Measurements from ENCODE around the gene FBXO4. TPM values are rescaled to one million over a fixed set of nuclear protein-coding genes. Genes with fewer than 3 reads are reported as not detected.

FBXO4 gene
- total and polyA plus RNA-seq, 2 of the 8 experiments (the other 6 are each of a cell fraction or from before 2014, with no cell fraction given): 0.60 to 0.88 TPM

DNA sequence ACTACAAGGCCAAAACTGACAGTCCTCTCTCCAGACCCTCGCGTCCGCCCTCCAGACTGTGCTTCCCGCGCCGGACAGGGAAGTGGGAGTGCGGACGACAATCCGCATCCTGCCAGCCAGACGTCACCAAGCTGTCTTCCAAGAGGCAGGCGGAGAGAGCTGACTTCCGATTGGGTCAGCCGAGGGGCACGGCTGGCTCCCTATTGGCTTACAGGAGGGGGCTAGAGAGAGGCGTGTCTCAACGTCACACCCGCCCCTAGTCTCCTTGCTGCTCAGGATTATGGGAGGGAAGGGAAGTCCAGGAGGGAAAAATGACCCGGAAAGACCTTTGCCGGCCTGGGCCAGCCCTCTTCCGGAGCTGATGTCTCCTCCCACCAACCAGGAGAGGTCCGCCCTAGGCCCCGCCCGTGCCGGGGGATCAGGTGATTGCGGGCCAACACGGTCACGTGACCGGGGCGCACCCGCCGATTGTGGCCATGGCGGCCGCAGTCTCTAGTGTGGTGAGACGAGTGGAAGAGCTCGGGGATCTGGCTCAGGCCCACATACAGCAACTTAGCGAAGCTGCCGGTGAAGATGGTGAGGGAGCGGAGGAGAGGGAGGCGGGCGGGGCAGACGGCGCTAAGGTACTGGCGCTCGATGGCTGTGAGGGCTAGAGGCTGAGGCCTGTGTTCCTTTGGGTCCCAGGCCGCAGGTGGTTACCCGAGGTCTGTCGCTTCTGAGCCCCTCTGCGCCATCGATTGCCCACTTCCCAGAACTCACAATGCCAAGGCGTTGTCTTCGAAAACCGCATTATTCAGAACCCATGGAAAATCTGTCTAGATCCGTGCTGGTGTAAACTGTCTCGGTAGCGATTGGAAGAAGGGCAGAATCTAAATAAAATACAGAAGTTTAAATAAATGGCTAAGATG lies 20.9 kb upstream of the FBXO4 start, which contains the start of gene RIMOC1:
RIMOC1 (plus strand) TSS at position 453 of the 908 bp plus-strand sequence; CDS start at position 477, 24 bp downstream.
- Histone ChIP-seq H3K36me3 (ENCODE audit: control insufficient read depth in 2 of 4, insufficient read depth in 4 of 4, low read length in 3 of 4) (peaks cover 0 to 17% (median 9%) of the 10 kb centered on the region in 4 experiments; a peak in 5 of 8 replicates), H3K18ac (ENCODE audit: extremely low read depth, low read length) (peak within 1 kb of the TSS; percentile 64), H3K14ac (ENCODE audit: insufficient read length) (no peak within 1 kb of the TSS), H3K23me2 (ENCODE audit: low read depth, low read length) (peaks cover 3% of the 10 kb centered on the region; the same call in 1 of the 2 replicates), H3K9me3 (ENCODE audit: insufficient read depth in 2 of 2, low read depth in 1 of 2, low read length in 1 of 2) (no peaks in the 10 kb centered on the region), H2BK12ac (ENCODE audit: low read depth, low read length) (no peak within 1 kb of the TSS; the same call in 1 of the 2 replicates), H3K4me3 (ENCODE audit: extremely low read depth in 1 of 4, insufficient read depth in 2 of 4, low read depth in 3 of 4, low read length in 4 of 4) (peak within 1 kb of the TSS; percentile 91 to 98 (median 94)), H2AK5ac (ENCODE audit: low read depth, low read length) (no peak within 1 kb of the TSS), H3K79me2 (ENCODE audit: control insufficient read depth in 1 of 2, insufficient read depth in 2 of 2, low read length in 2 of 2) (peaks cover 3 to 35% of the 10 kb centered on the region in 2 experiments), H2BK15ac (ENCODE audit: low read length) (no peak within 1 kb of the TSS), H3K27me3 (replicated peaks in 1 of 4; ENCODE audit: control insufficient read depth in 3 of 4, extremely low read depth in 1 of 4, insufficient read depth in 3 of 4, low read length in 3 of 4) (no peaks in the 10 kb centered on the region; a peak in 1 of 7 replicates), H2BK20ac (ENCODE audit: low read length) (no peak within 1 kb of the TSS), H4K20me1 (replicated peaks in 1 of 2; ENCODE audit: control insufficient read depth in 1 of 2, insufficient read depth in 2 of 2, low read length in 2 of 2) (no peaks in the 10 kb centered on the region), H3K4me1 (replicated peaks in 1 of 4; ENCODE audit: control insufficient read depth in 3 of 4, insufficient read depth in 4 of 4, low read length in 3 of 4) (no peaks in the 10 kb centered on the region; a peak in 1 of 7 replicates), H3K9ac (replicated peaks in 1 of 4; ENCODE audit: extremely low read depth in 1 of 4, low read depth in 3 of 4, low read length in 3 of 4) (peak within 1 kb of the TSS; percentile 95 to 98 (median 98)), H4K5ac (ENCODE audit: insufficient read length, low read depth, low read length) (peak within 1 kb of the TSS; percentile 76), H3K79me1 (ENCODE audit: low read depth, low read length) (peaks cover 2% of the 10 kb centered on the region; the same call in 1 of the 2 replicates), H2BK120ac (replicated peaks; ENCODE audit: low read depth, low read length) (no peak within 1 kb of the TSS), H2BK5ac (ENCODE audit: low read depth, low read length) (peak within 1 kb of the TSS; percentile 85; the same call in 1 of the 2 replicates), H4K91ac (replicated peaks; ENCODE audit: insufficient read length, low read length) (no peak within 1 kb of the TSS), H3K4me2 (ENCODE audit: insufficient read depth in 1 of 2, low read depth in 2 of 2, low read length in 2 of 2) (peak within 1 kb of the TSS; percentile 55 to 98), H4K8ac (ENCODE audit: extremely low read depth, insufficient read depth, low read length) (peak within 1 kb of the TSS; percentile 100), H3K4ac (replicated peaks; ENCODE audit: insufficient read length, low read depth, low read length) (peak within 1 kb of the TSS; percentile 15), H3K56ac (replicated peaks; ENCODE audit: insufficient read length, low read depth, low read length) (peak within 1 kb of the TSS; percentile 72), H3K27ac (ENCODE audit: low read depth, low read length) (peak within 1 kb of the TSS; percentile 92), H2AFZ (ENCODE audit: low read length) (peak within 1 kb of the TSS; percentile 43; the same call in 1 of the 2 replicates), H3K23ac (ENCODE audit: insufficient read length) (no peak within 1 kb of the TSS)
- ChIA-PET CTCF (ENCODE audit: partially characterized antibody) (interaction anchor here (0.6 to 2.2 kb wide), 4 partner anchors 31 to 153 kb away, joined by 3 to 12 read pairs (median 4); no protein-coding TSS in a partner anchor), POLR2A (ENCODE audit: partially characterized antibody) (interaction anchor here (0.8 to 2.1 kb wide), 9 partner anchors 8 to 37 kb away, joined by 3 to 17 read pairs (median 4); partner anchors contain the start of genes FBXO4 and OXCT1)
- FAIRE-seq (peak; percentile 88), DNase-seq (ENCODE audit: low read depth in 1 of 2, low spot score in 2 of 2) (peak; percentile 96 to 97)
- 2% methylated on average over 53 of the region's 55 CpGs; no CpG with 5 or more reads in 1 of the 2 experiments for WGBS, 2 experiments (ENCODE audit: extremely low coverage in 1 of 2, insufficient coverage in 1 of 2, insufficient read length in 1 of 2, insufficient replicate concordance in 2 of 2, low coverage in 1 of 2, low lambda C conversion rate in 2 of 2, missing lambda C conversion rate in 1 of 2)
- TF ChIP-seq BACH1 (IDR thresholded peaks at IDR 0.05; ENCODE audit: low read length): no peak
- TF ChIP-seq, protein P1, sequence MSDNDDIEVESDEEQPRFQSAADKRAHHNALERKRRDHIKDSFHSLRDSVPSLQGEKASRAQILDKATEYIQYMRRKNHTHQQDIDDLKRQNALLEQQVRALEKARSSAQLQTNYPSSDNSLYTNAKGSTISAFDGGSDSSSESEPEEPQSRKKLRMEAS (IDR thresholded peaks at IDR 0.05): peak; percentile 55; the same call in 1 of the 2 replicates
- TF ChIP-seq KDM1A (IDR thresholded peaks at IDR 0.05; ENCODE audit: borderline replicate concordance, low read length): no peak
- peak; percentile 89 for TF ChIP-seq TAF7 (optimal IDR thresholded peaks at IDR 0.05; ENCODE audit: borderline replicate concordance, low read depth, low read length)
- TF ChIP-seq, protein P2, sequence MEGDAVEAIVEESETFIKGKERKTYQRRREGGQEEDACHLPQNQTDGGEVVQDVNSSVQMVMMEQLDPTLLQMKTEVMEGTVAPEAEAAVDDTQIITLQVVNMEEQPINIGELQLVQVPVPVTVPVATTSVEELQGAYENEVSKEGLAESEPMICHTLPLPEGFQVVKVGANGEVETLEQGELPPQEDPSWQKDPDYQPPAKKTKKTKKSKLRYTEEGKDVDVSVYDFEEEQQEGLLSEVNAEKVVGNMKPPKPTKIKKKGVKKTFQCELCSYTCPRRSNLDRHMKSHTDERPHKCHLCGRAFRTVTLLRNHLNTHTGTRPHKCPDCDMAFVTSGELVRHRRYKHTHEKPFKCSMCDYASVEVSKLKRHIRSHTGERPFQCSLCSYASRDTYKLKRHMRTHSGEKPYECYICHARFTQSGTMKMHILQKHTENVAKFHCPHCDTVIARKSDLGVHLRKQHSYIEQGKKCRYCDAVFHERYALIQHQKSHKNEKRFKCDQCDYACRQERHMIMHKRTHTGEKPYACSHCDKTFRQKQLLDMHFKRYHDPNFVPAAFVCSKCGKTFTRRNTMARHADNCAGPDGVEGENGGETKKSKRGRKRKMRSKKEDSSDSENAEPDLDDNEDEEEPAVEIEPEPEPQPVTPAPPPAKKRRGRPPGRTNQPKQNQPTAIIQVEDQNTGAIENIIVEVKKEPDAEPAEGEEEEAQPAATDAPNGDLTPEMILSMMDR (IDR thresholded peaks at IDR 0.05; ENCODE audit: control extremely low read depth in 1 of 3, insufficient read depth in 1 of 3, low read depth in 1 of 3, low read length in 3 of 3): no peak
- peak; percentile 71 for TF ChIP-seq SP1 (IDR thresholded peaks at IDR 0.05; ENCODE audit: low read depth, low read length)
- TF ChIP-seq KDM4A (IDR thresholded peaks at IDR 0.05; ENCODE audit: low read depth, low read length, severe bottlenecking): no peak
- no peak for TF ChIP-seq CHD1 (IDR thresholded peaks at IDR 0.05; ENCODE audit: low read depth, low read length)

All from H1 (cell line).